K562 (cell line): ENCODE measurements around the gene TRNAU1AP. TPM values are rescaled to one million over a fixed set of nuclear protein-coding genes. Genes with fewer than 3 reads are reported as not detected.

Experiments used
- CEBPB ChIP-seq: fragments of 450-650 bp; IDR thresholded peaks from 2 replicates; pipeline ENCODE4 v1.6.1; 2016; ENCODE audit warnings: missing genetic modification characterization, missing compliant biosample characterization
- GATAD2B ChIP-seq: fragments of 450-650 bp; IDR thresholded peaks from 2 replicates; pipeline ENCODE4 v1.6.1; 2017; ENCODE audit warnings: mild to moderate bottlenecking, borderline replicate concordance
- HMGN3 ChIP-seq: IDR thresholded peaks from 2 replicates; pipeline ENCODE4 v1.6.1; 2011; ENCODE audit warnings: borderline replicate concordance, low read depth, mild to moderate bottlenecking, mixed read lengths, low read length; ENCODE audit not compliant: insufficient read length; ENCODE audit errors: extremely low read depth
- NR4A1 ChIP-seq, 2 experiments: fragments of 250-450 bp in 1 of 2; fragments of 450-650 bp in 1 of 2; sonication (Bioruptor Pico) in 1 of 2; IDR thresholded peaks; 2 replicates each; pipeline versions ENCODE4 v1.4.0 to v1.6.1; 2016 to 2020; ENCODE audit warnings: mild to moderate bottlenecking in 2 of 2, missing compliant biosample characterization in 1 of 2, missing genetic modification characterization in 1 of 2, moderate library complexity in 1 of 2
- OTX1 ChIP-seq: fragments of 450-650 bp; formaldehyde crosslinking; IDR thresholded peaks from 2 replicates; pipeline ENCODE4 v1.4.0; 2022; ENCODE audit warnings: mild to moderate bottlenecking
- RBM34 ChIP-seq: fragments of 200-400 bp; formaldehyde crosslinking; IDR thresholded peaks from 2 replicates; pipeline ENCODE4 v1.6.1; 2018; ENCODE audit warnings: low read length, borderline replicate concordance; ENCODE audit not compliant: insufficient read depth
- SLC30A9 ChIP-seq: fragments of 250-450 bp; sonication (Bioruptor Pico); IDR thresholded peaks from 2 replicates; pipeline ENCODE4 v1.8.0; 2022; ENCODE audit warnings: mild to moderate bottlenecking, moderate library complexity
- SMAD2 ChIP-seq: fragments of 150-350 bp; IDR thresholded peaks from 2 replicates; pipeline ENCODE4 v1.6.1; 2014; ENCODE audit warnings: low read depth, mild to moderate bottlenecking, low read length
- SMARCA5 ChIP-seq: fragments of 450-650 bp; IDR thresholded peaks from 2 replicates; pipeline ENCODE4 v1.6.1; 2016
- SRSF3 ChIP-seq: fragments of 200-400 bp; formaldehyde crosslinking; IDR thresholded peaks from 2 replicates; pipeline ENCODE4 v1.6.1; 2016; ENCODE audit warnings: mild to moderate bottlenecking, low read length, moderate library complexity; ENCODE audit not compliant: insufficient read depth
- TAL1 ChIP-seq: fragments of 450-650 bp; IDR thresholded peaks from 2 replicates; pipeline ENCODE4 v1.6.1; 2016; ENCODE audit warnings: mild to moderate bottlenecking
- TBL1XR1 ChIP-seq, 2 experiments: IDR thresholded peaks; 2 replicates each; pipeline ENCODE4 v1.6.1; 2012; ENCODE audit warnings: improper control_type of control experiment in 2 of 2, low read length in 2 of 2, mild to moderate bottlenecking in 1 of 2
- ZNF133 ChIP-seq: fragments of 250-450 bp; sonication (Bioruptor Pico); IDR thresholded peaks from 2 replicates; pipeline ENCODE4 v1.4.0; 2020; ENCODE audit warnings: mild to moderate bottlenecking
- ZNF224 ChIP-seq: sonication (generic); formaldehyde crosslinking; IDR thresholded peaks from 2 replicates; pipeline ENCODE4 v1.8.0; 2022; ENCODE audit warnings: mild to moderate bottlenecking, missing genetic modification reagents
- ZNF699 ChIP-seq: fragments of 250-450 bp; sonication (Bioruptor Pico); IDR thresholded peaks from 2 replicates; pipeline ENCODE4 v1.8.0; 2021; ENCODE audit warnings: mild to moderate bottlenecking, moderate library complexity; ENCODE audit not compliant: insufficient replicate concordance
- ZNF717 ChIP-seq: fragments of 250-450 bp; sonication (Bioruptor Pico); IDR thresholded peaks from 2 replicates; pipeline ENCODE4 v1.5.0; 2021
- polyA plus RNA-seq, 8 experiments: library from polyadenylated mRNA; depleted of rRNA in 4 of 8; stranded (reverse) in 5 of 8; unstranded in 3 of 8; fragments of >200 nt; fragmentation: Nextera tagmentation in 2 of 8; fragmentation: Illumina TruSeq in 1 of 8; extraction: Ambion mirVana in 2 of 8; extraction: Trizol in 1 of 8; gene quantifications; 2 replicates each; pipeline versions ENCODE4 v1.2.1 to v1.2.3, GENCODE V29; 2011 to 2014; ENCODE audit warnings: inconsistent platforms in 1 of 8, missing spikeins in 1 of 8
- total RNA-seq, 7 experiments: library from RNA; depleted of rRNA in 6 of 7; stranded (reverse); fragments of >200 nt in 6 of 7; fragmentation: Illumina TruSeq in 2 of 7; extraction: Trizol in 2 of 7; gene quantifications; 2 replicates each; pipeline versions ENCODE4 v1.2.1 to v1.2.3, GENCODE V29; 2011 to 2021; ENCODE audit warnings: low replicate concordance in 1 of 7
- TF ChIP-seq, protein P1 (sequence below): sonication (generic); formaldehyde crosslinking; IDR thresholded peaks from 2 replicates; pipeline ENCODE4 v1.8.1; 2023; ENCODE audit warnings: mild to moderate bottlenecking, missing genetic modification reagents
- TF ChIP-seq, protein P2 (sequence below): fragments of 250-450 bp; sonication (Bioruptor Pico); IDR thresholded peaks from 2 replicates; pipeline ENCODE4 v1.5.0; 2021; ENCODE audit warnings: mild to moderate bottlenecking, moderate library complexity
- TF ChIP-seq, protein P3 (sequence below): fragments of 250-450 bp; sonication (Bioruptor Pico); IDR thresholded peaks from 2 replicates; pipeline ENCODE4 v1.8.0; 2021; ENCODE audit warnings: borderline replicate concordance, mild to moderate bottlenecking, moderate library complexity; ENCODE audit not compliant: poor library complexity, severe bottlenecking
- TF ChIP-seq, protein P4 (sequence below), 2 experiments: fragments of 250-450 bp in 1 of 2; fragments of 450-650 bp in 1 of 2; sonication (Bioruptor Pico) in 1 of 2; IDR thresholded peaks; 2 replicates each; pipeline versions ENCODE4 v1.6.1 to v1.8.0; 2016 to 2021; ENCODE audit warnings: mild to moderate bottlenecking in 2 of 2, moderate library complexity in 2 of 2, missing compliant biosample characterization in 1 of 2, missing genetic modification characterization in 1 of 2

TRNAU1AP gene
- total and polyA plus RNA-seq, 9 of the 15 experiments (the other 6 are each of a cell fraction or from before 2014, with no cell fraction given): 34.9 to 110 (median 46.3) TPM

DNA sequence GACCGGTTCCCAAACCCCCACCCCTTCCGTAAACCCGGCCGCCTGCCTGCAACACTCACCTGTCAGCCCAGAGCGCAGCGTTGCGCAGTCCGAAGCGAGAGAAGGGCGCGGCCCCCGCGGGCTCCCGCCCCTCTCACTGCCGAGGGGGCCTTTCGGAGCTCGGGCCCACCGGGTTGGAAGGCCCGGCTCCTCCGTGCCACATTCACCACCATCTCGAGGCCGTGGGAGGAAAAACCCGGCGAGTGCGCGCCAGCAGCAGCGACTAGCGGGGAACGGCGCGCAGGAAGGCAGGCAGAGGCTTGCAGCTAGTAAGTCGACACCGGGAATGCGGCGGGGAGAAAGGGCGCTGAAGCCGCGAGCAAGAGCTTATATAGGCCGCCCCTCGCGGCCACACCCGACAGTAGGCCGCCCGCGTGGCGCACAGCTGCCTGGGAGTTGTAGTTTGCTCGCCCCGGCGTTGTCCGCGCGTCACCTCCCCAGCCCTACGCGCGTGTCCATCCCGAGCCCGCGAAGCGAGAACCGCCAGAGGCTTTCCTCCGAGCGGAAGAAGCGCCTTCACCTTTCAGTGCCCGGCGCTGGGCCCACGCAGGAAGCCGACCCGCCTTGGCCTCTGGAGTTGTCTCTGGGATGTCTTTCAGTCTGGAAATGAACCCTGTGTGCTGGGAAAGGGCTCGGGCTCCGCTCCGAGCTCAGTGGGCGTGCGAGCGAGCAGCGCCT is 28.8 kb downstream of the TRNAU1AP start (continued):
- TF ChIP-seq ZNF717 (no peak), ZNF133 (CRISPR knock-in tag) (no peak), TAL1 (no peak), NR4A1 (CRISPR knock-in tag; IDR thresholded peaks at IDR 0.05) (no peak), NR4A1 (tag; IDR thresholded peaks at IDR 0.05) (no peak; the same call in none of the 2 replicates), GATAD2B (no peak; the same call in 1 of the 2 replicates), OTX1 (CRISPR knock-in tag) (peak; percentile 67; the same call in 1 of the 2 replicates), SMARCA5 (no peak), CEBPB (tag) (peak; percentile 67; the same call in 1 of the 2 replicates), SRSF3 (peak; percentile 98), ZNF224 (CRISPR knock-in tag) (peak; percentile 70; the same call in 1 of the 2 replicates), HMGN3 (peak; percentile 98), SLC30A9 (CRISPR knock-in tag) (no peak), TBL1XR1 (IDR thresholded peaks at IDR 0.05; ENCODE audit: low read length in 2 of 2) (peak; percentile 77 to 89), RBM34 (no peak; the same call in 1 of the 2 replicates), ZNF699 (CRISPR knock-in tag) (no peak), SMAD2 (no peak)
- TF ChIP-seq, protein P1, sequence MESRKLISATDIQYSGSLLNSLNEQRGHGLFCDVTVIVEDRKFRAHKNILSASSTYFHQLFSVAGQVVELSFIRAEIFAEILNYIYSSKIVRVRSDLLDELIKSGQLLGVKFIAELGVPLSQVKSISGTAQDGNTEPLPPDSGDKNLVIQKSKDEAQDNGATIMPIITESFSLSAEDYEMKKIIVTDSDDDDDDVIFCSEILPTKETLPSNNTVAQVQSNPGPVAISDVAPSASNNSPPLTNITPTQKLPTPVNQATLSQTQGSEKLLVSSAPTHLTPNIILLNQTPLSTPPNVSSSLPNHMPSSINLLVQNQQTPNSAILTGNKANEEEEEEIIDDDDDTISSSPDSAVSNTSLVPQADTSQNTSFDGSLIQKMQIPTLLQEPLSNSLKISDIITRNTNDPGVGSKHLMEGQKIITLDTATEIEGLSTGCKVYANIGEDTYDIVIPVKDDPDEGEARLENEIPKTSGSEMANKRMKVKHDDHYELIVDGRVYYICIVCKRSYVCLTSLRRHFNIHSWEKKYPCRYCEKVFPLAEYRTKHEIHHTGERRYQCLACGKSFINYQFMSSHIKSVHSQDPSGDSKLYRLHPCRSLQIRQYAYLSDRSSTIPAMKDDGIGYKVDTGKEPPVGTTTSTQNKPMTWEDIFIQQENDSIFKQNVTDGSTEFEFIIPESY (CRISPR knock-in tag): peak; percentile 74
- TF ChIP-seq, protein P2, sequence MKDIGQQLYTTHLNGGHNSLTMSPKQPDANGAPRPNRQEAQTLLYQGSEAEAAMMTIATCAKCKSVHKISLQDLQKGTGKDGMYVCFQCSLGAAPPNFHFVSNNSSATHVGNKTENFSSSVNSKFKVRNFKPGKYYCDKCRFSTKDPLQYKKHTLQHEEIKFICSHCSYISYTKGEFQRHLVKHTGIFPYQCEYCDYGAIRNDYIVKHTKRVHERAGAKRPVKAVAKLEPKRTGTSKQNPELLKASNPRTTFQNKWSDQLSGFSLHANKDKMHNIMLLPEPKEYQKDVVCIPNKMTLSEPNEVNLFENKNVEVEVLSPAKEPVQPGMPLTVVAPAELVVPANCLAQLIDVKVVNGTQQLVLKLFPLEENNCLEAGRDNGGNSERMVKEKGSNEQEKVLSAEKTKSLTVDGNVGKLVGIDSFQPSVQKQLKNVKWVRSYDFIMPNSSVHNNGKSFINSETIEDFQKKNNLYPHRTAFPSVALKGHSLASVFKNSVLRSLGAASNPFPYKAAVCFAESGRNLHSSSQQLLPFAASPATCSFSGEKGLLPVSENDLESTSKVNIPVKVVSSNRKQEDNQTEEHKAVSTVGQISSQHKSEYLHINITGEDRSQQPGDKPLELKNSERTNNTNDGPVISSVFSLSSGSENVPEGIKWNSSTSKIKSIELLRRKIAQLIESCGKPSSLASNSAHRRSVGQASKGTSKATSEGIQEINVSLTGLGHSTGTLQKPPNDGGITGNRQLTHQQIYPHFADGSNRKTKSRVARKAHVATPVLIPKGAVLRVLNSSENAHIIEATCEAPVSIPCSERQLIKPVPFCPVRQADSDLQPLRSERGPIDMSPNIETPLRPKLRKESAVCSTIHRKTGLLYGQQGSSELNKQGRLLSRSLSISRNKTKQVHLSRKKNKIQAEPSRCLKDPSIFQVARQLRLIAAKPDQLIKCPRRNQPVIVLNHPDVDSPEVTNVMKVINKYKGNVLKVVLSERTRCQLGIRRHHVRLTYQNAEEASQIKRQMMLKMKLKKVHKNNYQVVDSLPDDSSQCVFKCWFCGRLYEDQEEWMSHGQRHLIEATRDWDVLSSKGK (CRISPR knock-in tag): no peak
- TF ChIP-seq, protein P3, sequence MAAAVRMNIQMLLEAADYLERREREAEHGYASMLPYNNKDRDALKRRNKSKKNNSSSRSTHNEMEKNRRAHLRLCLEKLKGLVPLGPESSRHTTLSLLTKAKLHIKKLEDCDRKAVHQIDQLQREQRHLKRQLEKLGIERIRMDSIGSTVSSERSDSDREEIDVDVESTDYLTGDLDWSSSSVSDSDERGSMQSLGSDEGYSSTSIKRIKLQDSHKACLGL: no peak
- TF ChIP-seq, protein P4, sequence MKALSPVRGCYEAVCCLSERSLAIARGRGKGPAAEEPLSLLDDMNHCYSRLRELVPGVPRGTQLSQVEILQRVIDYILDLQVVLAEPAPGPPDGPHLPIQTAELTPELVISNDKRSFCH (CRISPR knock-in tag; IDR thresholded peaks at IDR 0.05): no peak; the same call in 1 of the 2 replicates
- TF ChIP-seq, protein P4 (tag; IDR thresholded peaks at IDR 0.05): peak; percentile 85
